K562 (cell line): ENCODE data around the gene RHOT1. TPM values are rescaled to one million over a fixed set of nuclear protein-coding genes. Genes with fewer than 3 reads are reported as not detected.
A peak's percentile ranks its signal among the peaks of the same experiment; 100 is the strongest.

Experiments used
- PTRF ChIP-seq: fragments of 450-650 bp; IDR thresholded peaks from 2 replicates; pipeline ENCODE4 v1.6.1; 2016; ENCODE audit warnings: mild to moderate bottlenecking, missing genetic modification characterization, missing compliant biosample characterization
- RB1 ChIP-seq: fragments of 450-650 bp; IDR thresholded peaks from 2 replicates; pipeline ENCODE4 v1.6.1; 2017; ENCODE audit warnings: low read depth, mild to moderate bottlenecking
- SIX5 ChIP-seq, 2 experiments: IDR thresholded peaks; 2 replicates each; pipeline ENCODE4 v1.6.1; 2011; ENCODE audit warnings: low read length in 2 of 2, borderline replicate concordance in 1 of 2, low read depth in 1 of 2, mild to moderate bottlenecking in 1 of 2, moderate library complexity in 1 of 2; ENCODE audit not compliant: insufficient read depth in 1 of 2
- TCFL5 ChIP-seq: fragments of 250-450 bp; sonication (Bioruptor Pico); conservative IDR thresholded peaks from 2 replicates; pipeline ENCODE4 v1.6.1; 2021; ENCODE audit warnings: mild to moderate bottlenecking, moderate library complexity, matching md5 sums
- ZZZ3 ChIP-seq: fragments of 450-650 bp; IDR thresholded peaks from 2 replicates; pipeline ENCODE4 v1.6.1; 2016; ENCODE audit warnings: antibody characterized with exemption, mild to moderate bottlenecking, moderate library complexity
- polyA plus RNA-seq, 8 experiments: library from polyadenylated mRNA; depleted of rRNA in 4 of 8; stranded (reverse) in 5 of 8; unstranded in 3 of 8; fragments of >200 nt; fragmentation: Nextera tagmentation in 2 of 8; fragmentation: Illumina TruSeq in 1 of 8; extraction: Ambion mirVana in 2 of 8; extraction: Trizol in 1 of 8; gene quantifications; 2 replicates each; pipeline versions ENCODE4 v1.2.1 to v1.2.3, GENCODE V29; 2011 to 2014; ENCODE audit warnings: inconsistent platforms in 1 of 8, missing spikeins in 1 of 8
- total RNA-seq, 7 experiments: library from RNA; depleted of rRNA in 6 of 7; stranded (reverse); fragments of >200 nt in 6 of 7; fragmentation: Illumina TruSeq in 2 of 7; extraction: Trizol in 2 of 7; gene quantifications; 2 replicates each; pipeline versions ENCODE4 v1.2.1 to v1.2.3, GENCODE V29; 2011 to 2021; ENCODE audit warnings: low replicate concordance in 1 of 7
- TF ChIP-seq, protein P1 (sequence below), 2 experiments: fragments of 450-650 bp in 1 of 2; sonication (generic) in 1 of 2; formaldehyde crosslinking in 1 of 2; IDR thresholded peaks in 1 of 2; conservative IDR thresholded peaks in 1 of 2; 2 replicates each; pipeline versions ENCODE4 v1.6.1 to v1.8.1; 2016 to 2023; ENCODE audit warnings: mild to moderate bottlenecking in 2 of 2, moderate library complexity in 2 of 2, inconsistent platforms in 1 of 2, missing genetic modification reagents in 1 of 2
- TF ChIP-seq, protein P2 (sequence below): fragments of 450-650 bp; IDR thresholded peaks from 2 replicates; pipeline ENCODE4 v1.7.1; 2018; ENCODE audit warnings: mild to moderate bottlenecking, low read depth; ENCODE audit not compliant: partially characterized antibody
- TF ChIP-seq, protein P3 (sequence below): sonication (generic); formaldehyde crosslinking; IDR thresholded peaks from 2 replicates; pipeline ENCODE4 v1.8.0; 2022; ENCODE audit warnings: missing genetic modification reagents, mild to moderate bottlenecking, moderate library complexity, borderline replicate concordance
- TF ChIP-seq, protein P4 (sequence below): IDR thresholded peaks from 2 replicates; pipeline ENCODE4 v1.6.1; 2012; ENCODE audit warnings: low read depth, low read length, improper control_type of control experiment, borderline replicate concordance
- TF ChIP-seq, protein P5 (sequence below): fragments of 450-650 bp; IDR thresholded peaks from 2 replicates; pipeline ENCODE4 v1.6.1; 2016; ENCODE audit warnings: low read depth

Gene RHOT1
- total and polyA plus RNA-seq, 9 of the 15 experiments (the other 6 are each of a cell fraction or from before 2014, with no cell fraction given): 23.0 to 101 (median 32.2) TPM

DNA sequence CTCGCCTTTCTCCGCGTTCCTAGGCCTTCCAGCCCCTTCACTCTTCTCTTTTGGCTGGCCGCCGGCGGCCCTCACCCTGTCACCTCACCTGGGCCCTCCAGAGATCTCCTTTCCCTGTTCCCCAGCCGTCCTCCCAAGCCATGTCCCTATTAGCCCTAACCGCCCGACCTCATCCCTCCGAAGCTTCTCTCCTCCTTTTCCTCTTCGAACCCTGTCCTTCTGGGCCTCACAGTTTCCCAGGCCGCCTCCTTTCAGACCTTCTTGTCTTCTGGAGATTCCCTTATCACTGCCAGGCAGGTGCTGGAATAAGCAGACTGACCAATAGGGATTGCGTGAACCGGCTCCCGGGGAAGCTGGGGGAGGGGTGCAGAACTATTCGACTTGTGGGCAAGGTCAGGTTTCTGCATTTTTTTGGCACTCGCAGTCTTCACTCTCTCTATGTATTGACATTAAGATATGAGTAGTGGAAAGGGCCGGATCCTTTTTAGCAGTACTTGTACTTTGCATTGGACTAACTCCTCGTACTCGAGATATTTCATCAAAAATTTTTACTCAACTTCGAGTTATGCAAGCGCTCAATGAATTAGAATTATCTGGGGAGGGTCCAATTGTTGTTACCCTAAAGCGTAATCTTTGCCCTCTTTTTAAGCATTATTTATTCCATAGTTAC is 690 bp downstream of the RHOT1 start (continued):
- TF ChIP-seq, protein P1, sequence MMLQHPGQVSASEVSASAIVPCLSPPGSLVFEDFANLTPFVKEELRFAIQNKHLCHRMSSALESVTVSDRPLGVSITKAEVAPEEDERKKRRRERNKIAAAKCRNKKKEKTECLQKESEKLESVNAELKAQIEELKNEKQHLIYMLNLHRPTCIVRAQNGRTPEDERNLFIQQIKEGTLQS (IDR thresholded peaks at IDR 0.05): peak; percentile 23; the same call in 1 of the 2 replicates
- TF ChIP-seq, protein P1 (CRISPR knock-in tag; conservative IDR thresholded peaks at IDR 0.05): 0 out of 2 replicates have a peak, but pooled peaks have one; percentile 59
- TF ChIP-seq PTRF (tag): no peak
- TF ChIP-seq, protein P2, sequence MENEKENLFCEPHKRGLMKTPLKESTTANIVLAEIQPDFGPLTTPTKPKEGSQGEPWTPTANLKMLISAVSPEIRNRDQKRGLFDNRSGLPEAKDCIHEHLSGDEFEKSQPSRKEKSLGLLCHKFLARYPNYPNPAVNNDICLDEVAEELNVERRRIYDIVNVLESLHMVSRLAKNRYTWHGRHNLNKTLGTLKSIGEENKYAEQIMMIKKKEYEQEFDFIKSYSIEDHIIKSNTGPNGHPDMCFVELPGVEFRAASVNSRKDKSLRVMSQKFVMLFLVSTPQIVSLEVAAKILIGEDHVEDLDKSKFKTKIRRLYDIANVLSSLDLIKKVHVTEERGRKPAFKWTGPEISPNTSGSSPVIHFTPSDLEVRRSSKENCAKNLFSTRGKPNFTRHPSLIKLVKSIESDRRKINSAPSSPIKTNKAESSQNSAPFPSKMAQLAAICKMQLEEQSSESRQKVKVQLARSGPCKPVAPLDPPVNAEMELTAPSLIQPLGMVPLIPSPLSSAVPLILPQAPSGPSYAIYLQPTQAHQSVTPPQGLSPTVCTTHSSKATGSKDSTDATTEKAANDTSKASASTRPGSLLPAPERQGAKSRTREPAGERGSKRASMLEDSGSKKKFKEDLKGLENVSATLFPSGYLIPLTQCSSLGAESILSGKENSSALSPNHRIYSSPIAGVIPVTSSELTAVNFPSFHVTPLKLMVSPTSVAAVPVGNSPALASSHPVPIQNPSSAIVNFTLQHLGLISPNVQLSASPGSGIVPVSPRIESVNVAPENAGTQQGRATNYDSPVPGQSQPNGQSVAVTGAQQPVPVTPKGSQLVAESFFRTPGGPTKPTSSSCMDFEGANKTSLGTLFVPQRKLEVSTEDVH: peak; percentile 22
- TF ChIP-seq, protein P3, sequence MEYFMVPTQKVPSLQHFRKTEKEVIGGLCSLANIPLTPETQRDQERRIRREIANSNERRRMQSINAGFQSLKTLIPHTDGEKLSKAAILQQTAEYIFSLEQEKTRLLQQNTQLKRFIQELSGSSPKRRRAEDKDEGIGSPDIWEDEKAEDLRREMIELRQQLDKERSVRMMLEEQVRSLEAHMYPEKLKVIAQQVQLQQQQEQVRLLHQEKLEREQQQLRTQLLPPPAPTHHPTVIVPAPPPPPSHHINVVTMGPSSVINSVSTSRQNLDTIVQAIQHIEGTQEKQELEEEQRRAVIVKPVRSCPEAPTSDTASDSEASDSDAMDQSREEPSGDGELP: peak; percentile 62; the same call in 1 of the 2 replicates
- TF ChIP-seq, protein P4, sequence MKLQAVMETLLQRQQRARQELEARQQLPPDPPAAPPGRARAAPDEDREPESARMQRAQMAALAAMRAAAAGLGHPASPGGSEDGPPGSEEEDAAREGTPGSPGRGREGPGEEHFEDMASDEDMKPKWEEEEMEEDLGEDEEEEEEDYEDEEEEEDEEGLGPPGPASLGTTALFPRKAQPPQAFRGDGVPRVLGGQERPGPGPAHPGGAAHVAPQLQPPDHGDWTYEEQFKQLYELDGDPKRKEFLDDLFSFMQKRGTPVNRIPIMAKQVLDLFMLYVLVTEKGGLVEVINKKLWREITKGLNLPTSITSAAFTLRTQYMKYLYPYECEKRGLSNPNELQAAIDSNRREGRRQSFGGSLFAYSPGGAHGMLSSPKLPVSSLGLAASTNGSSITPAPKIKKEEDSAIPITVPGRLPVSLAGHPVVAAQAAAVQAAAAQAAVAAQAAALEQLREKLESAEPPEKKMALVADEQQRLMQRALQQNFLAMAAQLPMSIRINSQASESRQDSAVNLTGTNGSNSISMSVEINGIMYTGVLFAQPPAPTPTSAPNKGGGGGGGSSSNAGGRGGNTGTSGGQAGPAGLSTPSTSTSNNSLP: peak; percentile 66; the same call in 1 of the 2 replicates
- TF ChIP-seq TCFL5 (CRISPR knock-in tag): no peak
- TF ChIP-seq SIX5 (IDR thresholded peaks at IDR 0.05; ENCODE audit: borderline replicate concordance in 1 of 2, insufficient read depth in 1 of 2, low read depth in 1 of 2, low read length in 2 of 2): no peak
- TF ChIP-seq, protein P5, sequence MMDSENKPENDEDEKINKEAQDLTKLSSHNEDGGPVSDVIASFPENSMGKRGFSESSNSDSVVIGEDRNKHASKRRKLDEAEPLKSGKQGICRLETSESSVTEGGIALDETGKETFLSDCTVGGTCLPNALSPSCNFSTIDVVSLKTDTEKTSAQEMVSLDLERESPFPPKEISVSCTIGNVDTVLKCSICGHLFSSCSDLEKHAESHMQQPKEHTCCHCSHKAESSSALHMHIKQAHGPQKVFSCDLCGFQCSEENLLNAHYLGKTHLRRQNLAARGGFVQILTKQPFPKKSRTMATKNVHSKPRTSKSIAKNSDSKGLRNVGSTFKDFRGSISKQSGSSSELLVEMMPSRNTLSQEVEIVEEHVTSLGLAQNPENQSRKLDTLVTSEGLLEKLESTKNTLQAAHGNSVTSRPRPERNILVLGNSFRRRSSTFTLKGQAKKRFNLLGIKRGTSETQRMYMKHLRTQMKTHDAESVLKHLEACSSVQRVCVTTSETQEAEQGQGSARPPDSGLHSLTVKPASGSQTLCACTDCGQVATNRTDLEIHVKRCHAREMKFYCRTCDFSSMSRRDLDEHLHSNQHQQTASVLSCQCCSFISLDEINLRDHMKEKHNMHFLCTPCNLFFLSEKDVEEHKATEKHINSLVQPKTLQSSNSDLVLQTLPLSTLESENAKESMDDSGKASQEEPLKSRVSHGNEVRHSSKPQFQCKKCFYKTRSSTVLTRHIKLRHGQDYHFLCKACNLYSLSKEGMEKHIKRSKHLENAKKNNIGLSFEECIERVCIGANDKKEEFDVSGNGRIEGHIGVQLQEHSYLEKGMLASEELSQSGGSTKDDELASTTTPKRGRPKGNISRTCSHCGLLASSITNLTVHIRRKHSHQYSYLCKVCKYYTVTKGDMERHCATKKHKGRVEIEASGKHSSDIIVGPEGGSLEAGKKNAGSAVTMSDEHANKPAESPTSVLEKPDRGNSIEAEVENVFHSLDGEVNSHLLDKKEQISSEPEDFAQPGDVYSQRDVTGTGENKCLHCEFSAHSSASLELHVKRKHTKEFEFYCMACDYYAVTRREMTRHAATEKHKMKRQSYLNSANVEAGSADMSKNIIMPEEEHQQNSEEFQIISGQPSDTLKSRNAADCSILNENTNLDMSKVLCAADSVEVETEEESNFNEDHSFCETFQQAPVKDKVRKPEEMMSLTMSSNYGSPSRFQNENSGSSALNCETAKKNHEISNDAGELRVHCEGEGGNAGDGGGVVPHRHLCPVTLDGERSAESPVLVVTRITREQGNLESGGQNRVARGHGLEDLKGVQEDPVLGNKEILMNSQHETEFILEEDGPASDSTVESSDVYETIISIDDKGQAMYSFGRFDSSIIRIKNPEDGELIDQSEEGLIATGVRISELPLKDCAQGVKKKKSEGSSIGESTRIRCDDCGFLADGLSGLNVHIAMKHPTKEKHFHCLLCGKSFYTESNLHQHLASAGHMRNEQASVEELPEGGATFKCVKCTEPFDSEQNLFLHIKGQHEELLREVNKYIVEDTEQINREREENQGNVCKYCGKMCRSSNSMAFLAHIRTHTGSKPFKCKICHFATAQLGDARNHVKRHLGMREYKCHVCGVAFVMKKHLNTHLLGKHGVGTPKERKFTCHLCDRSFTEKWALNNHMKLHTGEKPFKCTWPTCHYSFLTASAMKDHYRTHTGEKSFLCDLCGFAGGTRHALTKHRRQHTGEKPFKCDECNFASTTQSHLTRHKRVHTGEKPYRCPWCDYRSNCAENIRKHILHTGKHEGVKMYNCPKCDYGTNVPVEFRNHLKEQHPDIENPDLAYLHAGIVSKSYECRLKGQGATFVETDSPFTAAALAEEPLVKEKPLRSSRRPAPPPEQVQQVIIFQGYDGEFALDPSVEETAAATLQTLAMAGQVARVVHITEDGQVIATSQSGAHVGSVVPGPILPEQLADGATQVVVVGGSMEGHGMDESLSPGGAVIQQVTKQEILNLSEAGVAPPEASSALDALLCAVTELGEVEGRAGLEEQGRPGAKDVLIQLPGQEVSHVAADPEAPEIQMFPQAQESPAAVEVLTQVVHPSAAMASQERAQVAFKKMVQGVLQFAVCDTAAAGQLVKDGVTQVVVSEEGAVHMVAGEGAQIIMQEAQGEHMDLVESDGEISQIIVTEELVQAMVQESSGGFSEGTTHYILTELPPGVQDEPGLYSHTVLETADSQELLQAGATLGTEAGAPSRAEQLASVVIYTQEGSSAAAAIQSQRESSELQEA: peak; percentile 70; the same call in 1 of the 2 replicates
- TF ChIP-seq RB1: peak; percentile 15; the same call in 1 of the 2 replicates
- TF ChIP-seq ZZZ3: no peak
